HepG2 (cell line): Measurements from ENCODE around the gene APOM. TPM values are rescaled to one million over a fixed set of nuclear protein-coding genes. Genes with fewer than 3 reads are reported as not detected.

ENCODE experiments used
- FOXM1 ChIP-seq: sonication (generic); formaldehyde crosslinking; IDR thresholded peaks from 2 replicates; pipeline ENCODE4 v1.5.0; 2020; ENCODE audit warnings: missing genetic modification reagents
- MLLT10 ChIP-seq: sonication (generic); formaldehyde crosslinking; IDR thresholded peaks from 2 replicates; pipeline ENCODE4 v1.4.0; 2020; ENCODE audit warnings: missing genetic modification reagents
- NR2F2 ChIP-seq: IDR thresholded peaks from 2 replicates; pipeline ENCODE4 v1.6.1; 2012; ENCODE audit warnings: low read depth, inconsistent platforms, borderline replicate concordance
- PHF8 ChIP-seq: sonication (generic); formaldehyde crosslinking; IDR thresholded peaks from 2 replicates; pipeline ENCODE4 v1.5.0; 2020; ENCODE audit warnings: missing genetic modification reagents
- SAFB2 ChIP-seq: sonication (generic); formaldehyde crosslinking; IDR thresholded peaks from 2 replicates; pipeline ENCODE4 v1.5.1; 2020; ENCODE audit warnings: missing genetic modification reagents, low read depth, mild to moderate bottlenecking, borderline replicate concordance
- SRSF9 ChIP-seq: fragments of 200-400 bp; formaldehyde crosslinking; IDR thresholded peaks from 2 replicates; pipeline ENCODE4 v1.6.1; 2018; ENCODE audit warnings: borderline replicate concordance, mild to moderate bottlenecking, low read depth, low read length; ENCODE audit not compliant: insufficient read depth, poor library complexity, severe bottlenecking
- TCF7L2 ChIP-seq: IDR thresholded peaks from 2 replicates; pipeline ENCODE4 v1.6.1; 2011; ENCODE audit warnings: mild to moderate bottlenecking, low read depth, low read length, moderate library complexity
- polyA plus RNA-seq, 8 experiments: library from polyadenylated mRNA; depleted of rRNA in 3 of 8; stranded (reverse) in 7 of 8; unstranded in 1 of 8; fragments of >200 nt; fragmentation: Illumina TruSeq in 4 of 8; extraction: Trizol in 4 of 8; gene quantifications; 2 replicates each; pipeline versions ENCODE4 v1.2.1 to v1.2.3, GENCODE V29; 2011 to 2016; ENCODE audit warnings: low read depth in 4 of 8, missing spikeins in 1 of 8, mixed read lengths in 1 of 8; ENCODE audit not compliant: insufficient read depth in 1 of 8
- total RNA-seq, 5 experiments: library from RNA; depleted of rRNA; stranded (reverse); fragments of >200 nt; fragmentation: Illumina TruSeq; extraction: Trizol; gene quantifications; 2 replicates each; pipeline ENCODE4 v1.2.3, GENCODE V29; 2016; ENCODE audit warnings: low read depth in 1 of 5
- TF ChIP-seq, protein P1 (sequence below): sonication (generic); formaldehyde crosslinking; IDR thresholded peaks from 2 replicates; pipeline ENCODE4 v1.8.0; 2022; ENCODE audit warnings: mild to moderate bottlenecking, missing genetic modification reagents, moderate library complexity
- TF ChIP-seq, protein P2 (sequence below), 2 experiments: fragments of 450-650 bp in 1 of 2; sonication (generic) in 1 of 2; formaldehyde crosslinking in 1 of 2; IDR thresholded peaks; 2 replicates each; pipeline versions ENCODE4 v1.6.1 to v1.8.0; 2016 to 2022; ENCODE audit warnings: antibody characterized with exemption in 1 of 2, mild to moderate bottlenecking in 1 of 2, missing genetic modification reagents in 1 of 2

APOM gene
- total and polyA plus RNA-seq, 2 of the 13 experiments (the other 11 are each of a cell fraction or from before 2014, with no cell fraction given), result 98.2 to 1,140 TPM

DNA sequence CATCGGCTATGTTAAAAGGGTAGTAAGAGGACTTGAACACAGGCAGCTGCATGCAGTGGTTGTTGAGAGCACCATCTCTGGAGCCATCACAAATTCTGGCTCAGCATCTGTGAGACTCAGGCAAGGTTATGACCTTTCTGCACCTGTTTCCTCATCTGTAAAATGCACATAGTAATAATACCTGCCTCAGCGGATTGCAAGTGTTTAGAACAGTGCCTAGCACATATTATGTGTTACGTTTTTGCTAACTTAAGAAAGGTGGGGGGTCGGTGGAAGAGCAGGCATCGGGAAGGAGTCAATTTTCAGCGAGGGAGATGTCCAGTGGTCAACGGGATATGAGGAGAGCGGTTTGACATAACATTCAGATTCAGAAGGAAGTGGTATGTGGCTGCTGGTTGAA lies 22.3 kb downstream of the APOM start (continued):
- TF ChIP-seq, protein P1, sequence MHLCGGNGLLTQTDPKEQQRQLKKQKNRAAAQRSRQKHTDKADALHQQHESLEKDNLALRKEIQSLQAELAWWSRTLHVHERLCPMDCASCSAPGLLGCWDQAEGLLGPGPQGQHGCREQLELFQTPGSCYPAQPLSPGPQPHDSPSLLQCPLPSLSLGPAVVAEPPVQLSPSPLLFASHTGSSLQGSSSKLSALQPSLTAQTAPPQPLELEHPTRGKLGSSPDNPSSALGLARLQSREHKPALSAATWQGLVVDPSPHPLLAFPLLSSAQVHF (CRISPR knock-in tag), result no peak
- TF ChIP-seq MLLT10 (CRISPR knock-in tag) (no peak), PHF8 (CRISPR knock-in tag) (no peak), NR2F2 (no peak), SRSF9 (no peak), SAFB2 (CRISPR knock-in tag) (no peak), FOXM1 (CRISPR knock-in tag) (no peak), TCF7L2 (no peak)
- TF ChIP-seq, protein P2, sequence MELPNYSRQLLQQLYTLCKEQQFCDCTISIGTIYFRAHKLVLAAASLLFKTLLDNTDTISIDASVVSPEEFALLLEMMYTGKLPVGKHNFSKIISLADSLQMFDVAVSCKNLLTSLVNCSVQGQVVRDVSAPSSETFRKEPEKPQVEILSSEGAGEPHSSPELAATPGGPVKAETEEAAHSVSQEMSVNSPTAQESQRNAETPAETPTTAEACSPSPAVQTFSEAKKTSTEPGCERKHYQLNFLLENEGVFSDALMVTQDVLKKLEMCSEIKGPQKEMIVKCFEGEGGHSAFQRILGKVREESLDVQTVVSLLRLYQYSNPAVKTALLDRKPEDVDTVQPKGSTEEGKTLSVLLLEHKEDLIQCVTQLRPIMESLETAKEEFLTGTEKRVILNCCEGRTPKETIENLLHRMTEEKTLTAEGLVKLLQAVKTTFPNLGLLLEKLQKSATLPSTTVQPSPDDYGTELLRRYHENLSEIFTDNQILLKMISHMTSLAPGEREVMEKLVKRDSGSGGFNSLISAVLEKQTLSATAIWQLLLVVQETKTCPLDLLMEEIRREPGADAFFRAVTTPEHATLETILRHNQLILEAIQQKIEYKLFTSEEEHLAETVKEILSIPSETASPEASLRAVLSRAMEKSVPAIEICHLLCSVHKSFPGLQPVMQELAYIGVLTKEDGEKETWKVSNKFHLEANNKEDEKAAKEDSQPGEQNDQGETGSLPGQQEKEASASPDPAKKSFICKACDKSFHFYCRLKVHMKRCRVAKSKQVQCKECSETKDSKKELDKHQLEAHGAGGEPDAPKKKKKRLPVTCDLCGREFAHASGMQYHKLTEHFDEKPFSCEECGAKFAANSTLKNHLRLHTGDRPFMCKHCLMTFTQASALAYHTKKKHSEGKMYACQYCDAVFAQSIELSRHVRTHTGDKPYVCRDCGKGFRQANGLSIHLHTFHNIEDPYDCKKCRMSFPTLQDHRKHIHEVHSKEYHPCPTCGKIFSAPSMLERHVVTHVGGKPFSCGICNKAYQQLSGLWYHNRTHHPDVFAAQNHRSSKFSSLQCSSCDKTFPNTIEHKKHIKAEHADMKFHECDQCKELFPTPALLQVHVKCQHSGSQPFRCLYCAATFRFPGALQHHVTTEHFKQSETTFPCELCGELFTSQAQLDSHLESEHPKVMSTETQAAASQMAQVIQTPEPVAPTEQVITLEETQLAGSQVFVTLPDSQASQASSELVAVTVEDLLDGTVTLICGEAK (IDR thresholded peaks at IDR 0.05), result no peak
- TF ChIP-seq, protein P2 (CRISPR knock-in tag; IDR thresholded peaks at IDR 0.05), result no peak
